SU-DHL-6 (cell line): Measurements from ENCODE around the gene IPP.

Experiments used
- EZH2phosphoT487 ChIP-seq: fragments of 200-600 bp; sonication (generic), shearing (Covaris generic); conservative IDR thresholded peaks from 2 replicates; pipeline ENCODE4 v1.6.1; 2018; ENCODE audit warnings: mild to moderate bottlenecking, antibody characterized with exemption, low read length, moderate library complexity, mixed read lengths
- TF ChIP-seq, protein P1 (sequence below): fragments of 200-600 bp; sonication (generic); IDR thresholded peaks from one replicate; pipeline ENCODE4 v1.5.1; 2017; ENCODE audit warnings: antibody characterized with exemption, mild to moderate bottlenecking, low read length, moderate library complexity; ENCODE audit not compliant: insufficient read depth, poor library complexity, severe bottlenecking

- TF ChIP-seq, protein P1, sequence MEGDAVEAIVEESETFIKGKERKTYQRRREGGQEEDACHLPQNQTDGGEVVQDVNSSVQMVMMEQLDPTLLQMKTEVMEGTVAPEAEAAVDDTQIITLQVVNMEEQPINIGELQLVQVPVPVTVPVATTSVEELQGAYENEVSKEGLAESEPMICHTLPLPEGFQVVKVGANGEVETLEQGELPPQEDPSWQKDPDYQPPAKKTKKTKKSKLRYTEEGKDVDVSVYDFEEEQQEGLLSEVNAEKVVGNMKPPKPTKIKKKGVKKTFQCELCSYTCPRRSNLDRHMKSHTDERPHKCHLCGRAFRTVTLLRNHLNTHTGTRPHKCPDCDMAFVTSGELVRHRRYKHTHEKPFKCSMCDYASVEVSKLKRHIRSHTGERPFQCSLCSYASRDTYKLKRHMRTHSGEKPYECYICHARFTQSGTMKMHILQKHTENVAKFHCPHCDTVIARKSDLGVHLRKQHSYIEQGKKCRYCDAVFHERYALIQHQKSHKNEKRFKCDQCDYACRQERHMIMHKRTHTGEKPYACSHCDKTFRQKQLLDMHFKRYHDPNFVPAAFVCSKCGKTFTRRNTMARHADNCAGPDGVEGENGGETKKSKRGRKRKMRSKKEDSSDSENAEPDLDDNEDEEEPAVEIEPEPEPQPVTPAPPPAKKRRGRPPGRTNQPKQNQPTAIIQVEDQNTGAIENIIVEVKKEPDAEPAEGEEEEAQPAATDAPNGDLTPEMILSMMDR = no peak
- no peak for TF ChIP-seq EZH2phosphoT487
These were observed 16.6 kb upstream of the IPP start for GRCh38 chr1:45767035-45767434.
